ENCODE data around the gene PDE8B. TPM values are rescaled to one million over a fixed set of nuclear protein-coding genes. Genes with fewer than 3 reads are reported as not detected.

PDE8B gene
- total RNA-seq, 1 donor from 2014 or later = 3.6 TPM

GRCh38 chr5:77181596-77182304, 28.7 kb upstream of the PDE8B start:
- DNase-seq (ENCODE audit: low spot score) (no peak), ATAC-seq (peak; percentile 77)
- intact Hi-C loops (cut with DNase I) = no loop called here

GRCh38 chr5:77182367-77182766, 28.1 kb upstream of the PDE8B start:
- intact Hi-C loops (cut with DNase I) = no loop called here
- ATAC-seq (no peak), DNase-seq (ENCODE audit: low spot score) (no peak)

- intact Hi-C loops (cut with DNase I) = no loop called here
- ATAC-seq = no peak
Measured at GRCh38 chr5:77186652-77187370, 23.7 kb upstream of the PDE8B start.

GRCh38 chr5:77189421-77189820, 21.1 kb upstream of the PDE8B start:
- intact Hi-C loops (cut with DNase I) = no loop called here

More at GRCh38 chr5:77186652-77187370, 23.7 kb upstream of the PDE8B start:
- no peak for DNase-seq (ENCODE audit: low spot score)

GRCh38 chr5:77192441-77193050, 17.9 kb upstream of the PDE8B start:
- intact Hi-C loops (cut with DNase I) = no loop called here
- no peak for ATAC-seq
- no peak for DNase-seq (ENCODE audit: low spot score)

More at GRCh38 chr5:77189421-77189820, 21.1 kb upstream of the PDE8B start:
- ATAC-seq (no peak), DNase-seq (ENCODE audit: low spot score) (no peak)

- DNase-seq (ENCODE audit: low spot score) (no peak), ATAC-seq (no peak)
- intact Hi-C loops (cut with DNase I) = no loop called here
Measured at GRCh38 chr5:77194762-77195161, 15.7 kb upstream of the PDE8B start.

- no peak for DNase-seq (ENCODE audit: low spot score)
- intact Hi-C loops (cut with DNase I) = no loop called here
- ATAC-seq = no peak
Measured at GRCh38 chr5:77197840-77198554, 12.5 kb upstream of the PDE8B start.

- intact Hi-C loops (cut with DNase I) = no loop called here
- ATAC-seq = no peak
- DNase-seq (ENCODE audit: low spot score) = no peak
Measured at GRCh38 chr5:77200663-77201062, 9.8 kb upstream of the PDE8B start.

GRCh38 chr5:77202145-77202544, 8.3 kb upstream of the PDE8B start:
- intact Hi-C loops (cut with DNase I) = no loop called here
- DNase-seq (ENCODE audit: low spot score) (no peak), ATAC-seq (no peak)

- no peak for DNase-seq (ENCODE audit: low spot score)
- intact Hi-C loops (cut with DNase I) = no loop called here
- ATAC-seq = no peak
Measured at GRCh38 chr5:77204967-77205366, 5.5 kb upstream of the PDE8B start.

- no peak for DNase-seq (ENCODE audit: low spot score)
- intact Hi-C loops (cut with DNase I) = no loop called here
Measured at GRCh38 chr5:77208507-77209163, 1.8 kb upstream of the PDE8B start.

GRCh38 chr5:77209495-77210090, 887 bp upstream of the PDE8B start:
- DNase-seq (ENCODE audit: low spot score) (no peak), ATAC-seq (peak; percentile 28)
- intact Hi-C loops (cut with DNase I) = no loop called here

More at GRCh38 chr5:77208507-77209163, 1.8 kb upstream of the PDE8B start:
- no peak for ATAC-seq

- intact Hi-C loops (cut with DNase I) = no loop called here
- DNase-seq (ENCODE audit: low spot score) (no peak), ATAC-seq (no peak)
Measured at GRCh38 chr5:77210964-77211690, 647 bp downstream of the PDE8B start.

- no peak for DNase-seq (ENCODE audit: low spot score)
- no peak for ATAC-seq
- intact Hi-C loops (cut with DNase I) = no loop called here
Measured at GRCh38 chr5:77211691-77212047, 1.2 kb downstream of the PDE8B start.

- DNase-seq (ENCODE audit: low spot score) = no peak
- ATAC-seq = no peak
- intact Hi-C loops (cut with DNase I) = no loop called here
Measured at GRCh38 chr5:77213601-77214000, 3.1 kb downstream of the PDE8B start.

GRCh38 chr5:77214151-77214550, 3.7 kb downstream of the PDE8B start:
- DNase-seq (ENCODE audit: low spot score) (no peak), ATAC-seq (no peak)
- intact Hi-C loops (cut with DNase I) = no loop called here

GRCh38 chr5:77218263-77218662, 7.8 kb downstream of the PDE8B start:
- no peak for ATAC-seq
- intact Hi-C loops (cut with DNase I) = no loop called here
- no peak for DNase-seq (ENCODE audit: low spot score)

GRCh38 chr5:77221115-77221514, 10.6 kb downstream of the PDE8B start:
- no peak for DNase-seq (ENCODE audit: low spot score)
- ATAC-seq = no peak
- intact Hi-C loops (cut with DNase I) = no loop called here
